Measurements from ENCODE around the gene GRM7.

GRCh38 chr3:7307410-7307809 lies 446.5 kb downstream of the GRM7 start:
- TF ChIP-seq EZH2 (IDR thresholded peaks at IDR 0.05; ENCODE audit: borderline replicate concordance, low read length) = no peak
- TF ChIP-seq, protein P1, sequence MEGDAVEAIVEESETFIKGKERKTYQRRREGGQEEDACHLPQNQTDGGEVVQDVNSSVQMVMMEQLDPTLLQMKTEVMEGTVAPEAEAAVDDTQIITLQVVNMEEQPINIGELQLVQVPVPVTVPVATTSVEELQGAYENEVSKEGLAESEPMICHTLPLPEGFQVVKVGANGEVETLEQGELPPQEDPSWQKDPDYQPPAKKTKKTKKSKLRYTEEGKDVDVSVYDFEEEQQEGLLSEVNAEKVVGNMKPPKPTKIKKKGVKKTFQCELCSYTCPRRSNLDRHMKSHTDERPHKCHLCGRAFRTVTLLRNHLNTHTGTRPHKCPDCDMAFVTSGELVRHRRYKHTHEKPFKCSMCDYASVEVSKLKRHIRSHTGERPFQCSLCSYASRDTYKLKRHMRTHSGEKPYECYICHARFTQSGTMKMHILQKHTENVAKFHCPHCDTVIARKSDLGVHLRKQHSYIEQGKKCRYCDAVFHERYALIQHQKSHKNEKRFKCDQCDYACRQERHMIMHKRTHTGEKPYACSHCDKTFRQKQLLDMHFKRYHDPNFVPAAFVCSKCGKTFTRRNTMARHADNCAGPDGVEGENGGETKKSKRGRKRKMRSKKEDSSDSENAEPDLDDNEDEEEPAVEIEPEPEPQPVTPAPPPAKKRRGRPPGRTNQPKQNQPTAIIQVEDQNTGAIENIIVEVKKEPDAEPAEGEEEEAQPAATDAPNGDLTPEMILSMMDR (conservative IDR thresholded peaks at IDR 0.05 in 1 of 2, IDR thresholded peaks at IDR 0.05 in 1 of 2; ENCODE audit: extremely low read depth in 1 of 2, insufficient read depth in 1 of 2, low read depth in 1 of 2, low read length in 2 of 2) = no peak

Data from mammary epithelial cell (primary cell).